B cell (primary cell): ENCODE data around the gene ITPR2. TPM values are rescaled to one million over a fixed set of nuclear protein-coding genes. Genes with fewer than 3 reads are reported as not detected.

Experiments used
- ATAC-seq: fragments of 200-7000 bp; cut with Tn5 transposase; one replicate; pipeline ENCODE4 v1.10.0; 2021; ENCODE audit warnings: low read depth, mild to moderate bottlenecking, moderate number of reproducible peaks, moderate library complexity
- CTCF ChIA-PET: fragments of 350-600 bp; sonication (Branson Sonifier 250); formaldehyde crosslinking; loops from one replicate; lab custom pipeline; 2021; ENCODE audit warnings: antibody characterized with exemption, inconsistent platforms; lab: Charles Lee
- POLR2A ChIA-PET: fragments of 350-600 bp; sonication (Branson Sonifier 250); formaldehyde crosslinking; loops from one replicate; lab custom pipeline; 2021; ENCODE audit warnings: antibody characterized with exemption; lab: Charles Lee
- DNase-seq: peaks from one replicate; pipeline ENCODE4 v3.0.0; 2013
- H2AFZ ChIP-seq: 2 replicates; pipeline ENCODE4 v1.6.1; 2012; ENCODE audit warnings: mild to moderate bottlenecking, low read depth, low read length; ENCODE audit not compliant: insufficient read depth, poor library complexity, severe bottlenecking
- H3K27ac ChIP-seq, 2 donors: 1 replicate in 1 of 2; 2 replicates in 1 of 2; pipeline ENCODE4 v1.5.1; 2012 to 2013; ENCODE audit warnings: low read length in 2 of 2, mild to moderate bottlenecking in 2 of 2, moderate library complexity in 1 of 2
- H3K27me3 ChIP-seq, 4 experiments: fragments of 200-600 bp in 1 of 4; sonication (generic) in 1 of 4; replicated peaks in 1 of 4; 1 replicate in 2 of 4; 2 replicates in 2 of 4; pipeline versions ENCODE4 v1.6.1 to v1.7.0; 2013 to 2016; ENCODE audit warnings: low read length in 3 of 4, mild to moderate bottlenecking in 2 of 4, mixed read lengths in 1 of 4, moderate library complexity in 1 of 4; ENCODE audit not compliant: insufficient read depth in 4 of 4, control insufficient read depth in 3 of 4; ENCODE audit errors: control extremely low read depth in 1 of 4
- H3K36me3 ChIP-seq, 2 experiments: replicated peaks in 1 of 2; 1 replicate in 1 of 2; 2 replicates in 1 of 2; pipeline versions ENCODE4 v1.6.1 to v1.7.1; 2013; ENCODE audit warnings: low read length in 1 of 2; ENCODE audit not compliant: insufficient read depth in 2 of 2, control insufficient read depth in 1 of 2; ENCODE audit errors: control extremely low read depth in 1 of 2, extremely low read depth in 1 of 2
- H3K4me1 ChIP-seq, 2 donors: fragments of 200-600 bp in 1 of 2; sonication (generic) in 1 of 2; 1 replicate in 1 of 2; 2 replicates in 1 of 2; pipeline versions ENCODE4 v1.5.1 to v1.6.1; 2013 to 2017; ENCODE audit warnings: low read length in 2 of 2; ENCODE audit not compliant: control insufficient read depth in 2 of 2, insufficient read depth in 2 of 2
- H3K4me2 ChIP-seq: replicated peaks from 2 replicates; pipeline ENCODE3; 2012; ENCODE audit warnings: mild to moderate bottlenecking, low read depth, low read length; ENCODE audit not compliant: poor library complexity, severe bottlenecking
- H3K4me3 ChIP-seq, 5 experiments: fragments of 200-600 bp in 1 of 5; sonication (generic) in 1 of 5; 1 replicate in 3 of 5; 2 replicates in 2 of 5; pipeline versions ENCODE4 v1.5.1 to v1.7.0; 2011 to 2016; ENCODE audit warnings: low read length in 4 of 5, mild to moderate bottlenecking in 4 of 5, low read depth in 2 of 5, control low read depth in 1 of 5, moderate library complexity in 1 of 5; ENCODE audit not compliant: insufficient read depth in 1 of 5; ENCODE audit errors: control extremely low read depth in 1 of 5, extremely low read depth in 1 of 5
- H3K79me2 ChIP-seq: fragments of 200-600 bp; sonication (generic); one replicate; pipeline ENCODE4 v1.6.0; 2016; ENCODE audit warnings: low read length; ENCODE audit not compliant: control insufficient read depth, insufficient read depth
- H3K9ac ChIP-seq: fragments of 200-600 bp; sonication (generic); 2 replicates; pipeline ENCODE4 v1.6.1; 2017; ENCODE audit warnings: mild to moderate bottlenecking, low read length, moderate library complexity
- H3K9me3 ChIP-seq, 3 donors: one replicate each; pipeline versions ENCODE4 v1.6.1 to v1.7.1; 2013; ENCODE audit warnings: low read length in 2 of 3; ENCODE audit not compliant: control insufficient read depth in 2 of 3, insufficient read depth in 1 of 3; ENCODE audit errors: control extremely low read depth in 1 of 3
- H4K20me1 ChIP-seq: 2 replicates; pipeline ENCODE4 v1.6.0; 2012; ENCODE audit warnings: mild to moderate bottlenecking, low read length; ENCODE audit not compliant: insufficient read depth, control insufficient read depth, poor library complexity, severe bottlenecking
- H3K27ac Mint-ChIP-seq: one replicate; pipeline ENCODE4 v1.8.0; 2021; ENCODE audit warnings: mixed read lengths
- H3K27me3 Mint-ChIP-seq: one replicate; pipeline ENCODE4 v1.8.0; 2021; ENCODE audit warnings: mixed read lengths
- H3K4me1 Mint-ChIP-seq: one replicate; pipeline ENCODE4 v1.8.0; 2021; ENCODE audit warnings: mixed read lengths
- H3K4me3 Mint-ChIP-seq: one replicate; pipeline ENCODE4 v1.8.0; 2021; ENCODE audit warnings: mixed read lengths
- H3K9me3 Mint-ChIP-seq: one replicate; pipeline ENCODE4 v1.8.0; 2022; ENCODE audit warnings: mixed read lengths; ENCODE audit not compliant: insufficient read depth
- CTCF ChIP-seq: fragments of 200-600 bp; IDR thresholded peaks from one replicate; pipeline ENCODE4 v1.8.0; 2022; ENCODE audit warnings: antibody characterized with exemption, mild to moderate bottlenecking
- EZH2 ChIP-seq: IDR thresholded peaks from 2 replicates; pipeline ENCODE4 v1.6.1; 2012; ENCODE audit warnings: borderline replicate concordance, low read depth, mild to moderate bottlenecking, moderate library complexity, low read length; ENCODE audit not compliant: insufficient read depth, poor library complexity, severe bottlenecking
- WGBS: methylation state at CpG from one replicate; pipeline ENCODE4 v1.1.5; 2013; ENCODE audit warnings: missing lambda C conversion rate; ENCODE audit not compliant: insufficient coverage; 5-methylcytosine and 5-hydroxymethylcytosine counted together
- intact Hi-C: fragments of 100-400 bp; cut with micrococcal nuclease; formaldehyde crosslinking; loops from one replicate; pipeline ENCODE4 v1.10.0; 2022
- polyA plus RNA-seq: library from polyadenylated mRNA; depleted of rRNA; stranded (reverse); fragments of >200 nt; gene quantifications from 2 replicates; pipeline ENCODE4 v1.2.3, GENCODE V29; 2012
- total RNA-seq, 2 donors: library from RNA; stranded (reverse); fragments of 120-200 nt in 1 of 2; gene quantifications; 1 replicate in 1 of 2; 2 replicates in 1 of 2; pipeline versions ENCODE4 v1.2.3 to v1.2.4, GENCODE V29; 2013 to 2022

Gene ITPR2
- total and polyA plus RNA-seq, 2 donors (not counting 1 experiment from before 2014, with no cell fraction given): 4.3 to 113 TPM

- no peak overlapping the region for H3K9ac ChIP-seq
- no peaks in the 10 kb centered on the region for H4K20me1 ChIP-seq
- ChIA-PET CTCF (interaction anchor here (0.7 kb wide), 1 partner anchor 1008 kb away, joined by 3 read pairs; no protein-coding TSS in a partner anchor), POLR2A (no interaction called here)
- no peak overlapping the region for H3K27ac Mint-ChIP-seq
- no peaks in the 10 kb centered on the region for H3K9me3 ChIP-seq
- H3K79me2 ChIP-seq: no peaks in the 10 kb centered on the region
- H3K4me2 ChIP-seq: no peak overlapping the region
- intact Hi-C loops: no loop called here
- H3K4me1 ChIP-seq: no peaks in the 10 kb centered on the region
- H2AFZ ChIP-seq: no peak overlapping the region
- no CpG with 5 or more reads among the region's 3 CpGs for WGBS
- DNase-seq (no peak), ATAC-seq (no peak)
- peaks cover 2% of the 10 kb centered on the region for H3K4me1 Mint-ChIP-seq
- no peak overlapping the region for H3K4me3 ChIP-seq
- H3K4me3 Mint-ChIP-seq: no peak overlapping the region
- H3K9me3 Mint-ChIP-seq: peaks cover 2% of the 10 kb centered on the region
- H3K36me3 ChIP-seq: no peaks in the 10 kb centered on the region
- no peak overlapping the region for H3K27ac ChIP-seq
- H3K27me3 Mint-ChIP-seq: no peaks in the 10 kb centered on the region
- H3K27me3 ChIP-seq: no peaks in the 10 kb centered on the region
- TF ChIP-seq EZH2 (no peak), CTCF (no peak)
Observed at GRCh38 chr12:26514364-26514763, 318.6 kb downstream of the ITPR2 start.

GRCh38 chr12:26513363-26514043 lies 319.5 kb downstream of the ITPR2 start:
- POLR2A ChIA-PET: no interaction called here

More at GRCh38 chr12:26513363-26514043, 319.5 kb downstream of the ITPR2 start:
- Histone ChIP-seq H3K27ac (no peak overlapping the region), H3K4me1 (no peaks in the 10 kb centered on the region), H3K9me3 (no peaks in the 10 kb centered on the region), H3K79me2 (no peaks in the 10 kb centered on the region), H3K27me3 (no peaks in the 10 kb centered on the region), H3K36me3 (no peaks in the 10 kb centered on the region), H3K4me3 (no peak overlapping the region), H3K9ac (no peak overlapping the region), H4K20me1 (no peaks in the 10 kb centered on the region), H3K4me2 (no peak overlapping the region), H2AFZ (no peak overlapping the region)
- no peak overlapping the region for H3K4me3 Mint-ChIP-seq
- no peaks in the 10 kb centered on the region for H3K27me3 Mint-ChIP-seq
- intact Hi-C loops: no loop called here
- peaks cover 2% of the 10 kb centered on the region for H3K9me3 Mint-ChIP-seq
- H3K27ac Mint-ChIP-seq: no peak overlapping the region
- peaks cover 2% of the 10 kb centered on the region for H3K4me1 Mint-ChIP-seq
- ATAC-seq (no peak), DNase-seq (no peak)
- TF ChIP-seq CTCF (no peak), EZH2 (no peak)
- 96% methylated on average over 3 of the region's 4 CpGs for WGBS
- CTCF ChIA-PET: interaction anchor here (0.7 kb wide), 1 partner anchor 1009 kb away, joined by 3 read pairs; no protein-coding TSS in a partner anchor
